PFSK-1 (cell line): ENCODE measurements around the gene GPR89B.

Source experiments
- POLR2AphosphoS5 ChIP-seq: IDR thresholded peaks from 2 replicates; pipeline ENCODE4 v1.6.1; 2012; ENCODE audit warnings: low read depth, mild to moderate bottlenecking, control low read depth, low read length, moderate library complexity
- SIN3A ChIP-seq: IDR thresholded peaks from 2 replicates; pipeline ENCODE4 v1.6.1; 2012; ENCODE audit warnings: mild to moderate bottlenecking, low read length, moderate library complexity, borderline replicate concordance; ENCODE audit not compliant: insufficient read depth
- TF ChIP-seq, protein P1 (sequence below), 2 experiments: IDR thresholded peaks; 2 replicates each; pipeline versions ENCODE4 v1.6.1 to v1.8.0; 2011 to 2012; ENCODE audit warnings: low read depth in 2 of 2, low read length in 2 of 2, control low read depth in 1 of 2, inconsistent platforms in 1 of 2, mild to moderate bottlenecking in 1 of 2, moderate library complexity in 1 of 2; ENCODE audit not compliant: insufficient read depth in 1 of 2

DNA sequence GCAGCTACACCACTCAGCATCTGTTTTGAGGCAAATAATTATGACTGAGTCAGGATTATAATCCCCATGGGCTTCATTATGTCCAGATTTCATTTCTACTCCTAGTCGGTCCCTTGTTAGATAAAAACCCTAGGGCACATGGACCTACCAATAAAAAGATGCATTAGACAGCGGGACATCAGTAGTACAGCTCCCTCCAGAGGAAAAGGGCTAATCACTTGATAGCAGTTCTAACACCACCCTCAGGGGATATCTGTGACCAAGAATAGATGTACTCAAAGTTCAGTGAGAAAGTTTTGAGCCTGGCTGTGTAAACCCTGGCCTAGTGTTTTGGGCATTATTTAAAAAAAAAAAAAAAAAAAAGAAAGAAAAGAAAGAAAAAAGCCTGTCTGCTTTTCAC, 15.7 kb upstream of the GPR89B start:
- TF ChIP-seq POLR2AphosphoS5 (no peak), SIN3A (no peak)
- TF ChIP-seq, protein P1, sequence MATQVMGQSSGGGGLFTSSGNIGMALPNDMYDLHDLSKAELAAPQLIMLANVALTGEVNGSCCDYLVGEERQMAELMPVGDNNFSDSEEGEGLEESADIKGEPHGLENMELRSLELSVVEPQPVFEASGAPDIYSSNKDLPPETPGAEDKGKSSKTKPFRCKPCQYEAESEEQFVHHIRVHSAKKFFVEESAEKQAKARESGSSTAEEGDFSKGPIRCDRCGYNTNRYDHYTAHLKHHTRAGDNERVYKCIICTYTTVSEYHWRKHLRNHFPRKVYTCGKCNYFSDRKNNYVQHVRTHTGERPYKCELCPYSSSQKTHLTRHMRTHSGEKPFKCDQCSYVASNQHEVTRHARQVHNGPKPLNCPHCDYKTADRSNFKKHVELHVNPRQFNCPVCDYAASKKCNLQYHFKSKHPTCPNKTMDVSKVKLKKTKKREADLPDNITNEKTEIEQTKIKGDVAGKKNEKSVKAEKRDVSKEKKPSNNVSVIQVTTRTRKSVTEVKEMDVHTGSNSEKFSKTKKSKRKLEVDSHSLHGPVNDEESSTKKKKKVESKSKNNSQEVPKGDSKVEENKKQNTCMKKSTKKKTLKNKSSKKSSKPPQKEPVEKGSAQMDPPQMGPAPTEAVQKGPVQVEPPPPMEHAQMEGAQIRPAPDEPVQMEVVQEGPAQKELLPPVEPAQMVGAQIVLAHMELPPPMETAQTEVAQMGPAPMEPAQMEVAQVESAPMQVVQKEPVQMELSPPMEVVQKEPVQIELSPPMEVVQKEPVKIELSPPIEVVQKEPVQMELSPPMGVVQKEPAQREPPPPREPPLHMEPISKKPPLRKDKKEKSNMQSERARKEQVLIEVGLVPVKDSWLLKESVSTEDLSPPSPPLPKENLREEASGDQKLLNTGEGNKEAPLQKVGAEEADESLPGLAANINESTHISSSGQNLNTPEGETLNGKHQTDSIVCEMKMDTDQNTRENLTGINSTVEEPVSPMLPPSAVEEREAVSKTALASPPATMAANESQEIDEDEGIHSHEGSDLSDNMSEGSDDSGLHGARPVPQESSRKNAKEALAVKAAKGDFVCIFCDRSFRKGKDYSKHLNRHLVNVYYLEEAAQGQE (IDR thresholded peaks at IDR 0.05; ENCODE audit: insufficient read depth in 1 of 2, low read depth in 2 of 2, low read length in 2 of 2) = no peak
